K562 (cell line): ENCODE measurements around the gene RABL6. TPM values are rescaled to one million over a fixed set of nuclear protein-coding genes. Genes with fewer than 3 reads are reported as not detected.

Source experiments
- CREBBP ChIP-seq: IDR thresholded peaks from one replicate; pipeline ENCODE4 v1.6.1; 2012; ENCODE audit warnings: low read depth, mild to moderate bottlenecking, control low read depth, inconsistent platforms, low read length
- DPF2 ChIP-seq: fragments of 450-650 bp; IDR thresholded peaks from 2 replicates; pipeline ENCODE4 v1.6.1; 2016
- ELF1 ChIP-seq: fragments of 200-800 bp; sonication (Bioruptor generic); IDR thresholded peaks from 2 replicates; pipeline ENCODE4 v1.6.1; 2016; ENCODE audit warnings: missing genetic modification characterization, missing compliant biosample characterization
- HNRNPK ChIP-seq: fragments of 200-400 bp; formaldehyde crosslinking; IDR thresholded peaks from one replicate; pipeline ENCODE4 v1.6.1; 2018; ENCODE audit warnings: mild to moderate bottlenecking, low read depth, low read length; ENCODE audit not compliant: poor library complexity, severe bottlenecking
- IRF2 ChIP-seq: sonication (generic); formaldehyde crosslinking; IDR thresholded peaks from 2 replicates; pipeline ENCODE4 v1.8.1; 2022; ENCODE audit warnings: mild to moderate bottlenecking, missing genetic modification reagents
- JUND ChIP-seq, 2 experiments: IDR thresholded peaks; 2 replicates in 1 of 2; 3 replicates in 1 of 2; pipeline ENCODE4 v1.6.1; 2011; ENCODE audit warnings: borderline replicate concordance in 2 of 2, low read depth in 2 of 2, low read length in 2 of 2, improper control_type of control experiment in 1 of 2, missing biosample characterization in 1 of 2, missing genetic modification characterization in 1 of 2, missing genetic modification reagents in 1 of 2
- MXI1 ChIP-seq: IDR thresholded peaks from 2 replicates; pipeline ENCODE4 v1.6.1; 2011; ENCODE audit warnings: low read depth, mild to moderate bottlenecking, improper control_type of control experiment, low read length
- NCOA4 ChIP-seq: fragments of 450-650 bp; IDR thresholded peaks from 2 replicates; pipeline ENCODE4 v1.6.1; 2018; ENCODE audit warnings: mild to moderate bottlenecking; ENCODE audit not compliant: partially characterized antibody
- NELFE ChIP-seq: IDR thresholded peaks from 2 replicates; pipeline ENCODE4 v1.6.1; 2011; ENCODE audit warnings: mild to moderate bottlenecking; ENCODE audit not compliant: insufficient read depth, insufficient read length
- PCBP2 ChIP-seq: fragments of 200-400 bp; formaldehyde crosslinking; IDR thresholded peaks from 2 replicates; pipeline ENCODE4 v1.6.1; 2018; ENCODE audit warnings: low read length, low read depth, mild to moderate bottlenecking, moderate library complexity; ENCODE audit not compliant: poor library complexity, severe bottlenecking
- RBM17 ChIP-seq: fragments of 200-400 bp; formaldehyde crosslinking; IDR thresholded peaks from 2 replicates; pipeline ENCODE4 v1.6.1; 2017; ENCODE audit warnings: low read depth, mild to moderate bottlenecking, low read length, borderline replicate concordance
- TAF7 ChIP-seq: fragments of 450-650 bp; IDR thresholded peaks from 2 replicates; pipeline ENCODE4 v1.6.1; 2016; ENCODE audit warnings: missing genetic modification characterization, missing compliant biosample characterization
- TCF3 ChIP-seq: sonication (generic); formaldehyde crosslinking; IDR thresholded peaks from 2 replicates; pipeline ENCODE4 v1.4.0; 2020; ENCODE audit warnings: mild to moderate bottlenecking, missing genetic modification reagents
- TSC22D4 ChIP-seq: fragments of 450-650 bp; IDR thresholded peaks from 2 replicates; pipeline ENCODE4 v1.6.1; 2016; ENCODE audit warnings: missing genetic modification characterization, missing biosample characterization, control low read depth
- ZNF764 ChIP-seq: fragments of 250-450 bp; sonication (Bioruptor Pico); IDR thresholded peaks from 2 replicates; pipeline ENCODE4 v1.4.0; 2020; ENCODE audit warnings: low read depth, mild to moderate bottlenecking, moderate library complexity
- ZNF778 ChIP-seq: fragments of 450-650 bp; formaldehyde crosslinking; IDR thresholded peaks from 2 replicates; pipeline ENCODE4 v1.4.0; 2020; ENCODE audit warnings: mild to moderate bottlenecking, moderate library complexity
- polyA plus RNA-seq, 8 experiments: library from polyadenylated mRNA; depleted of rRNA in 4 of 8; stranded (reverse) in 5 of 8; unstranded in 3 of 8; fragments of >200 nt; fragmentation: Nextera tagmentation in 2 of 8; fragmentation: Illumina TruSeq in 1 of 8; extraction: Ambion mirVana in 2 of 8; extraction: Trizol in 1 of 8; gene quantifications; 2 replicates each; pipeline versions ENCODE4 v1.2.1 to v1.2.3, GENCODE V29; 2011 to 2014; ENCODE audit warnings: inconsistent platforms in 1 of 8, missing spikeins in 1 of 8
- total RNA-seq, 7 experiments: library from RNA; depleted of rRNA in 6 of 7; stranded (reverse); fragments of >200 nt in 6 of 7; fragmentation: Illumina TruSeq in 2 of 7; extraction: Trizol in 2 of 7; gene quantifications; 2 replicates each; pipeline versions ENCODE4 v1.2.1 to v1.2.3, GENCODE V29; 2011 to 2021; ENCODE audit warnings: low replicate concordance in 1 of 7
- TF ChIP-seq, protein P1 (sequence below): sonication (generic); formaldehyde crosslinking; IDR thresholded peaks from 2 replicates; pipeline ENCODE4 v1.8.0; 2022; ENCODE audit warnings: mild to moderate bottlenecking, missing genetic modification reagents
- TF ChIP-seq, protein P2 (sequence below): fragments of 250-450 bp; sonication (Bioruptor Pico); IDR thresholded peaks from 2 replicates; pipeline ENCODE4 v1.4.0; 2020; ENCODE audit warnings: mild to moderate bottlenecking, moderate library complexity
- TF ChIP-seq, protein P3 (sequence below): fragments of 250-450 bp; sonication (Bioruptor Pico); IDR thresholded peaks from 2 replicates; pipeline ENCODE4 v1.6.1; 2021; ENCODE audit warnings: mild to moderate bottlenecking
- TF ChIP-seq, protein P4 (sequence below), 2 experiments: IDR thresholded peaks; 2 replicates each; pipeline ENCODE4 v1.6.1; 2011; ENCODE audit warnings: borderline replicate concordance in 1 of 2, control low read depth in 1 of 2, low read depth in 1 of 2, low read length in 1 of 2, mild to moderate bottlenecking in 1 of 2, mixed read lengths in 1 of 2, moderate library complexity in 1 of 2; ENCODE audit not compliant: insufficient read depth in 1 of 2, insufficient read length in 1 of 2, poor library complexity in 1 of 2, severe bottlenecking in 1 of 2; ENCODE audit errors: extremely low read depth in 1 of 2

The RABL6 gene
- total and polyA plus RNA-seq, 9 of the 15 experiments (the other 6 are each of a cell fraction or from before 2014, with no cell fraction given) = 5.6 to 181 (median 84.5) TPM

DNA sequence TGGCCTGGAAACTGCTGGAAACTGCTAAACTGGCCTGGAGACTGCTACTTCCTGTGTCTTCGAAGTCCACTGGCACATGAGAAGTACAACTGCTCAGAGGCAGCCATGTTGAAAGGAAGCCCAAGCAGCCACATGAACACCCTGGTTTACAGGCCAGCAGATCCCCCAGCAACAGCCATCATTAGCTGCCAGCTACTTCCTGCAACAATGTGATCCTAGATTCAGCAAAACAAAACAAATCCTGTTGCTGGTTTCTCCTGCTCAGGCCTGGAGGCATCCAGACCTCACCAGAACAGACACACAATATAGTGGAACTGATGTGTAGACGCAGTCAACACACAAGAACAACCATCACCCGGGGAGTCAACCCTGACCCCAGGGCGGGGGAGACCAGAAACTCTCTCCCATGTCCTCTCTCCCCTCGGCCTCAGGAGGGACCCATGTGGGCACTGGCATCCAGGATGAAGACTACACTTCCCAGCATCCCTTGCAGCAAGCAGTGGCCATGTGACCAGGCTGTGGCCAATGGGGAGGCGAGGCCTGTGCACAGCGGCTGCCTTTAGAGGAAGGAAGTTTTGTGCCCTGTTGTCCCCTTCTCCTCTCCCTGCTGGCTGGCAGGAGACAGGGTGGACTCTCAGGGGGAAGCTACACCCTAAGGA, 34.2 kb upstream of the RABL6 start (continued):
- TF ChIP-seq, protein P1, sequence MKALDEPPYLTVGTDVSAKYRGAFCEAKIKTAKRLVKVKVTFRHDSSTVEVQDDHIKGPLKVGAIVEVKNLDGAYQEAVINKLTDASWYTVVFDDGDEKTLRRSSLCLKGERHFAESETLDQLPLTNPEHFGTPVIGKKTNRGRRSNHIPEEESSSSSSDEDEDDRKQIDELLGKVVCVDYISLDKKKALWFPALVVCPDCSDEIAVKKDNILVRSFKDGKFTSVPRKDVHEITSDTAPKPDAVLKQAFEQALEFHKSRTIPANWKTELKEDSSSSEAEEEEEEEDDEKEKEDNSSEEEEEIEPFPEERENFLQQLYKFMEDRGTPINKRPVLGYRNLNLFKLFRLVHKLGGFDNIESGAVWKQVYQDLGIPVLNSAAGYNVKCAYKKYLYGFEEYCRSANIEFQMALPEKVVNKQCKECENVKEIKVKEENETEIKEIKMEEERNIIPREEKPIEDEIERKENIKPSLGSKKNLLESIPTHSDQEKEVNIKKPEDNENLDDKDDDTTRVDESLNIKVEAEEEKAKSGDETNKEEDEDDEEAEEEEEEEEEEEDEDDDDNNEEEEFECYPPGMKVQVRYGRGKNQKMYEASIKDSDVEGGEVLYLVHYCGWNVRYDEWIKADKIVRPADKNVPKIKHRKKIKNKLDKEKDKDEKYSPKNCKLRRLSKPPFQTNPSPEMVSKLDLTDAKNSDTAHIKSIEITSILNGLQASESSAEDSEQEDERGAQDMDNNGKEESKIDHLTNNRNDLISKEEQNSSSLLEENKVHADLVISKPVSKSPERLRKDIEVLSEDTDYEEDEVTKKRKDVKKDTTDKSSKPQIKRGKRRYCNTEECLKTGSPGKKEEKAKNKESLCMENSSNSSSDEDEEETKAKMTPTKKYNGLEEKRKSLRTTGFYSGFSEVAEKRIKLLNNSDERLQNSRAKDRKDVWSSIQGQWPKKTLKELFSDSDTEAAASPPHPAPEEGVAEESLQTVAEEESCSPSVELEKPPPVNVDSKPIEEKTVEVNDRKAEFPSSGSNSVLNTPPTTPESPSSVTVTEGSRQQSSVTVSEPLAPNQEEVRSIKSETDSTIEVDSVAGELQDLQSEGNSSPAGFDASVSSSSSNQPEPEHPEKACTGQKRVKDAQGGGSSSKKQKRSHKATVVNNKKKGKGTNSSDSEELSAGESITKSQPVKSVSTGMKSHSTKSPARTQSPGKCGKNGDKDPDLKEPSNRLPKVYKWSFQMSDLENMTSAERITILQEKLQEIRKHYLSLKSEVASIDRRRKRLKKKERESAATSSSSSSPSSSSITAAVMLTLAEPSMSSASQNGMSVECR (CRISPR knock-in tag) = no peak
- no peak for TF ChIP-seq PCBP2
- no peak for TF ChIP-seq HNRNPK
- TF ChIP-seq, protein P2, sequence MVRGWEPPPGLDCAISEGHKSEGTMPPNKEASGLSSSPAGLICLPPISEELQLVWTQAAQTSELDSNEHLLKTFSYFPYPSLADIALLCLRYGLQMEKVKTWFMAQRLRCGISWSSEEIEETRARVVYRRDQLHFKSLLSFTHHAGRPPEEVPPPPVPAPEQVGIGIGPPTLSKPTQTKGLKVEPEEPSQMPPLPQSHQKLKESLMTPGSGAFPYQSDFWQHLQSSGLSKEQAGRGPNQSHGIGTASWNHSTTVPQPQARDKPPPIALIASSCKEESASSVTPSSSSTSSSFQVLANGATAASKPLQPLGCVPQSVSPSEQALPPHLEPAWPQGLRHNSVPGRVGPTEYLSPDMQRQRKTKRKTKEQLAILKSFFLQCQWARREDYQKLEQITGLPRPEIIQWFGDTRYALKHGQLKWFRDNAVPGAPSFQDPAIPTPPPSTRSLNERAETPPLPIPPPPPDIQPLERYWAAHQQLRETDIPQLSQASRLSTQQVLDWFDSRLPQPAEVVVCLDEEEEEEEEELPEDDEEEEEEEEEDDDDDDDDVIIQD (CRISPR knock-in tag) = no peak
- TF ChIP-seq RBM17 = no peak
- no peak for TF ChIP-seq ZNF778 (CRISPR knock-in tag)
- no peak for TF ChIP-seq CREBBP
- TF ChIP-seq, protein P3, sequence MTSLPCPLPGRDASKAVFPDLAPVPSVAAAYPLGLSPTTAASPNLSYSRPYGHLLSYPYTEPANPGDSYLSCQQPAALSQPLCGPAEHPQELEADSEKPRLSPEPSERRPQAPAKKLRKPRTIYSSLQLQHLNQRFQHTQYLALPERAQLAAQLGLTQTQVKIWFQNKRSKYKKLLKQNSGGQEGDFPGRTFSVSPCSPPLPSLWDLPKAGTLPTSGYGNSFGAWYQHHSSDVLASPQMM (CRISPR knock-in tag) = no peak
- TF ChIP-seq TSC22D4 (tag) = no peak
- no peak for TF ChIP-seq TCF3 (CRISPR knock-in tag)
- TF ChIP-seq ELF1 = no peak
- no peak for TF ChIP-seq NELFE
- TF ChIP-seq TAF7 = no peak
- TF ChIP-seq MXI1 = no peak
- no peak for TF ChIP-seq IRF2 (CRISPR knock-in tag)
- no peak for TF ChIP-seq NCOA4
- no peak for TF ChIP-seq ZNF764 (CRISPR knock-in tag)
- no peak for TF ChIP-seq DPF2
- no peak for TF ChIP-seq JUND (IDR thresholded peaks at IDR 0.05; ENCODE audit: borderline replicate concordance, low read depth, low read length)
- no peak for TF ChIP-seq JUND (tag; IDR thresholded peaks at IDR 0.05; ENCODE audit: borderline replicate concordance, low read depth, low read length)
- TF ChIP-seq, protein P4, sequence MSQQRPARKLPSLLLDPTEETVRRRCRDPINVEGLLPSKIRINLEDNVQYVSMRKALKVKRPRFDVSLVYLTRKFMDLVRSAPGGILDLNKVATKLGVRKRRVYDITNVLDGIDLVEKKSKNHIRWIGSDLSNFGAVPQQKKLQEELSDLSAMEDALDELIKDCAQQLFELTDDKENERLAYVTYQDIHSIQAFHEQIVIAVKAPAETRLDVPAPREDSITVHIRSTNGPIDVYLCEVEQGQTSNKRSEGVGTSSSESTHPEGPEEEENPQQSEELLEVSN (IDR thresholded peaks at IDR 0.05; ENCODE audit: borderline replicate concordance in 1 of 2, extremely low read depth in 1 of 2, insufficient read depth in 1 of 2, insufficient read length in 1 of 2, low read depth in 1 of 2, low read length in 1 of 2, poor library complexity in 1 of 2, severe bottlenecking in 1 of 2) = peak in 1 of 2 experiments; percentile 77
